Right lobe of liver (tissue), 4 donors: ENCODE measurements around the gene TRAF6.

Experiments
- CTCF ChIP-seq, 4 donors: fragments of 200-600 bp in 3 of 4; fragments of 450-650 bp in 1 of 4; IDR thresholded peaks; one replicate each; pipeline versions ENCODE4 v1.5.1 to v1.8.0; 2016 to 2022; ENCODE audit warnings: antibody characterized with exemption in 4 of 4, mild to moderate bottlenecking in 2 of 4
- POLR2A ChIP-seq: fragments of 450-650 bp; IDR thresholded peaks from one replicate; pipeline ENCODE4 v1.6.1; 2017; ENCODE audit warnings: antibody characterized with exemption, mild to moderate bottlenecking
- donor health status: DM: no; HTN: no; CAD: no.
- donor health status: DM: no; HTN: no; CAD: no.
- donor health status: DM: no; HTN: yes; CAD: no.

GRCh38 chr11:36469881-36470802, 39.9 kb downstream of the TRAF6 start:
- no peak for TF ChIP-seq CTCF (IDR thresholded peaks at IDR 0.05)
- no peak for TF ChIP-seq POLR2A
